ENCODE results near the gene OR1E1.

DNA sequence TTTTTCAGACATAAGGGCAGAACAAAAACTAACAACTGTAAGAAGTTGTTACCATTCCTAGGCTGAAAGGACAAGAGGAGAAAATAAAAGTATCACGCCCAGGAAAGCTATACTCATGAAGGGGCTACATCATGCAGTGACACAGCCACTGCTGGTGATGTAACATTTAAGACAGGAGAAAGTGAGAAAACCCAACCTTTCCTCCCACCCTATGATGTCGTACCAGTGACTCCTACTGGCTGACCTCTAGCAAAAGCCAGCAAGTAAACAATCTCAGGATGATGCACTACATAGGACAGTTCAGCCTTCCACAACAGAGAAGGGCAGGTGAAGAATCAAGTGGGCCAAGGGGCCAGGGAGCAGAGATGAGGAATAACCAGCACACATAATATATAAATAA, 49.4 kb upstream of the OR1E1 start:
- TF ChIP-seq, protein P1, sequence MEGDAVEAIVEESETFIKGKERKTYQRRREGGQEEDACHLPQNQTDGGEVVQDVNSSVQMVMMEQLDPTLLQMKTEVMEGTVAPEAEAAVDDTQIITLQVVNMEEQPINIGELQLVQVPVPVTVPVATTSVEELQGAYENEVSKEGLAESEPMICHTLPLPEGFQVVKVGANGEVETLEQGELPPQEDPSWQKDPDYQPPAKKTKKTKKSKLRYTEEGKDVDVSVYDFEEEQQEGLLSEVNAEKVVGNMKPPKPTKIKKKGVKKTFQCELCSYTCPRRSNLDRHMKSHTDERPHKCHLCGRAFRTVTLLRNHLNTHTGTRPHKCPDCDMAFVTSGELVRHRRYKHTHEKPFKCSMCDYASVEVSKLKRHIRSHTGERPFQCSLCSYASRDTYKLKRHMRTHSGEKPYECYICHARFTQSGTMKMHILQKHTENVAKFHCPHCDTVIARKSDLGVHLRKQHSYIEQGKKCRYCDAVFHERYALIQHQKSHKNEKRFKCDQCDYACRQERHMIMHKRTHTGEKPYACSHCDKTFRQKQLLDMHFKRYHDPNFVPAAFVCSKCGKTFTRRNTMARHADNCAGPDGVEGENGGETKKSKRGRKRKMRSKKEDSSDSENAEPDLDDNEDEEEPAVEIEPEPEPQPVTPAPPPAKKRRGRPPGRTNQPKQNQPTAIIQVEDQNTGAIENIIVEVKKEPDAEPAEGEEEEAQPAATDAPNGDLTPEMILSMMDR (IDR thresholded peaks at IDR 0.05): no peak
- no peak for TF ChIP-seq POLR2A (IDR thresholded peaks at IDR 0.05)

Measured in lower leg skin (tissue), 3 donors.